Esophagus squamous epithelium (tissue), 5 donors: ENCODE results near the gene CENATAC. TPM values are rescaled to one million over a fixed set of nuclear protein-coding genes. Genes with fewer than 3 reads are reported as not detected.
"Not testable (repeated sequence)": the region's sequence is repeated elsewhere in the genome, so short reads cannot be mapped to it uniquely, and the experiment has no call there.

Source experiments
- DNase-seq: peaks from one replicate; lab custom pipeline; 2025; lab: John Stamatoyannopoulos, UW
- H3K27ac ChIP-seq, 4 donors: fragments of 200-600 bp; sonication (generic); one replicate each; pipeline ENCODE4 v1.5.1; 2016 to 2019; ENCODE audit warnings: mild to moderate bottlenecking in 1 of 4
- H3K27me3 ChIP-seq, 4 donors: fragments of 200-600 bp; sonication (generic); 1 replicate in 3 of 4; 2 replicates in 1 of 4; pipeline versions ENCODE4 v1.5.1 to v1.6.0; 2017 to 2021; ENCODE audit warnings: antibody characterized with exemption in 1 of 4
- H3K36me3 ChIP-seq, 3 donors: fragments of 200-600 bp; sonication (generic); one replicate each; pipeline ENCODE4 v1.5.1; 2016 to 2019
- H3K4me1 ChIP-seq, 3 donors: fragments of 200-600 bp; sonication (generic); one replicate each; pipeline ENCODE4 v1.5.1; 2017 to 2019
- H3K4me3 ChIP-seq, 4 donors: fragments of 200-600 bp; sonication (generic); 1 replicate in 3 of 4; 2 replicates in 1 of 4; pipeline ENCODE4 v1.5.1; 2016 to 2019; ENCODE audit warnings: mild to moderate bottlenecking in 2 of 4, moderate library complexity in 1 of 4
- H3K9me3 ChIP-seq, 3 donors: fragments of 200-600 bp; sonication (generic); one replicate each; pipeline ENCODE4 v1.5.1; 2016 to 2019
- POLR2A ChIP-seq, 4 donors: fragments of 450-650 bp; IDR thresholded peaks; one replicate each; pipeline ENCODE4 v1.6.1; 2017; ENCODE audit warnings: antibody characterized with exemption in 4 of 4, mild to moderate bottlenecking in 4 of 4, moderate library complexity in 3 of 4
- WGBS, 2 donors: methylation state at CpG; one replicate each; pipeline ENCODE4 v1.1.5; 2018; 5-methylcytosine and 5-hydroxymethylcytosine counted together
- intact Hi-C: fragments of 100-400 bp; cut with DNase I; formaldehyde crosslinking; loops from one replicate; pipeline ENCODE4 v1.15.0; 2022
- total RNA-seq, 4 donors: library from RNA; depleted of rRNA; stranded (reverse); fragments of >200 nt; gene quantifications; one replicate each; pipeline ENCODE4 v1.1.0, GENCODE V29; 2016
- TF ChIP-seq, protein P1 (sequence below), 6 experiments: fragments of 450-650 bp in 4 of 6; fragments of 200-600 bp in 2 of 6; sonication (generic) in 2 of 6; IDR thresholded peaks; one replicate each; pipeline ENCODE4 v1.5.1; 2016 to 2019; ENCODE audit warnings: antibody characterized with exemption in 6 of 6, mild to moderate bottlenecking in 4 of 6, moderate library complexity in 4 of 6
- donor health status: DM: yes; HTN: yes; CAD: no.

CENATAC gene
- total RNA-seq, 4 donors from 2014 or later: 9.2 to 58.9 (median 29.4) TPM

DNA sequence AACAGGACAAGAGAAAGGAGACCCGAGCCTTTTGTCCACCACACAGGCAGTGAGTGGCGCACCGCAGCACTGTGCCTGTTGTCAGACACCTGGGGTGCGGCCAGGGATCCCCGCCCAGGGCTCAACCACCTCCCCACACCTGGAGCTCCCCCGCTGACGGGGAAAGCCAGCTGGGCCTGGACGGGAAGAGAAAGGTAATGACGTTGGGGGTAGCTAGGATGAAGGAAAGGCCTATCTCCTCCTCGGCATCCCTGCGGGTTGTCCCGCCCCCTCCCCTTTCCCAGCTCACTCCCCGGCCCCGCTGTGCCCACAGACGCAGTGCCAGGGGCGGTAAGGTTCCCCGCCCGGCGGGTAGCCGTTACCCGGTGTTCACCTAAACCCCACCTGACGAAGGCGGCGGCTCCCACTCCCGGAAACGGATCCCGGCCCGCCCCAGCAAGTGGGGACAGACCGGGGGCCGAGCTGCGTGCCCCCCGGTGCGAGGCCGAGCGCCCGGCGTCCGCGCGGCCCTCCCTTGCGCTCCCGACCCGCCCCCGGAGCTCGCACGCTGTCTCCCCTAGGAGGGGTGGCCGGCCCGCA is 58.6 kb downstream of the CENATAC start:
- Histone ChIP-seq H3K27ac (peak overlapping the region; percentile 87 to 94 (median 93)), H3K4me1 (peaks cover 9 to 32% (median 19%) of the 10 kb centered on the region in 3 donors), H3K9me3 (no peaks in the 10 kb centered on the region), H3K36me3 (peaks cover 23 to 43% (median 26%) of the 10 kb centered on the region in 3 donors), H3K27me3 (no peaks in the 10 kb centered on the region), H3K4me3 (peak overlapping the region; percentile 61 to 99 (median 96))
- 0 to 2% methylated on average over 3 to 13 of the region's 48 CpGs for WGBS, 2 donors
- intact Hi-C loops: no loop called here
- DNase-seq: no peak
- TF ChIP-seq, protein P1, sequence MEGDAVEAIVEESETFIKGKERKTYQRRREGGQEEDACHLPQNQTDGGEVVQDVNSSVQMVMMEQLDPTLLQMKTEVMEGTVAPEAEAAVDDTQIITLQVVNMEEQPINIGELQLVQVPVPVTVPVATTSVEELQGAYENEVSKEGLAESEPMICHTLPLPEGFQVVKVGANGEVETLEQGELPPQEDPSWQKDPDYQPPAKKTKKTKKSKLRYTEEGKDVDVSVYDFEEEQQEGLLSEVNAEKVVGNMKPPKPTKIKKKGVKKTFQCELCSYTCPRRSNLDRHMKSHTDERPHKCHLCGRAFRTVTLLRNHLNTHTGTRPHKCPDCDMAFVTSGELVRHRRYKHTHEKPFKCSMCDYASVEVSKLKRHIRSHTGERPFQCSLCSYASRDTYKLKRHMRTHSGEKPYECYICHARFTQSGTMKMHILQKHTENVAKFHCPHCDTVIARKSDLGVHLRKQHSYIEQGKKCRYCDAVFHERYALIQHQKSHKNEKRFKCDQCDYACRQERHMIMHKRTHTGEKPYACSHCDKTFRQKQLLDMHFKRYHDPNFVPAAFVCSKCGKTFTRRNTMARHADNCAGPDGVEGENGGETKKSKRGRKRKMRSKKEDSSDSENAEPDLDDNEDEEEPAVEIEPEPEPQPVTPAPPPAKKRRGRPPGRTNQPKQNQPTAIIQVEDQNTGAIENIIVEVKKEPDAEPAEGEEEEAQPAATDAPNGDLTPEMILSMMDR (IDR thresholded peaks at IDR 0.05): no peak
- TF ChIP-seq POLR2A (IDR thresholded peaks at IDR 0.05): no peak

DNA sequence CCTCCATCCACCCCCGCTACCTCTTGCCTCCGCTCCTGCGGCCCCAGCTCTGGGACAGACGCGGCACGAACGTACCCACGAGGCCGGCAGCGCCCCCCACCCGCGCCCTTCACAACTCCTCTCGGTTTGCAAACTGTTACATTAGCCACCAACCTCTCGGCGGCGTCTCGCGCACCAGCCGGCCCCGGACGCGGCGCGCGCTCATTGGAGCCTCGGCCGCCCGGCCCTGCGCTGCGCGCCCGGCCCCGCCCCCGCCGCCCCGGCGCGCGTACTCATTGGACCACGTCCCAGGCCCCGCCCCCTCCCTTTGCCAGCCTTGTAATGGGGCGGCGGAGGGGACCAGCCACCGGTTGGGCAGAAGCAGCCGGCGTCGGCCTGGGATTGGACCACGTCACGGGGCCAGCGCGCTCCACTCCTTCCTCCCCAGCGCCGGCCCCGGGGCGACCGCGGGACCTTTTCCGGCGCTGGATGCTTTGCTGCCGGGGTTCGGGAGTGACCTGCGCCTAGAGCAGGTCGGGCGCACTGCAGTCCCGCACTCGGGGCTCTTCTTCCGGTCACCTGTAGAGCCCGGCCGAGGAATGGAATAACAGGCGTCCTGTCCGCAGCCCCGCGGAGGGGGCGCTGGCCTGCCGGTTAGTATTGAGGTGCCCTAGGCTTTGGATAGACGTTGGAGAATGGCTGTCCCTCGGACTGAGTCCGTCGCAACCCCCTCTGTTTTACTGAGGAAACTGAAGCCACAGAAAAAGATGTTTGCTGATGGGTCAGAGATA is 59.2 kb downstream of the CENATAC start, which contains the start of gene HYOU1:
TSS of gene HYOU1 (minus strand) at position 206 of the 770 bp plus-strand sequence. CDS start 1,045 bp downstream, outside the sequence.
- peak within 1 kb of the TSS; percentile 61 to 99 (median 96) for H3K4me3 ChIP-seq
- 0% methylated on average over 4 to 17 of the region's 79 CpGs for WGBS, 2 donors
- TF ChIP-seq POLR2A (IDR thresholded peaks at IDR 0.05): peak in 3 of 4 donors; percentile 74 to 84 (median 79)
- TF ChIP-seq, protein P1 (IDR thresholded peaks at IDR 0.05): peak in 3 of 6 experiments; percentile 12 to 31 (median 19)
- peaks cover 23 to 39% (median 26%) of the 10 kb centered on the region in 3 donors for H3K36me3 ChIP-seq
- H3K4me1 ChIP-seq: peaks cover 9 to 32% (median 19%) of the 10 kb centered on the region in 3 donors
- H3K9me3 ChIP-seq: no peaks in the 10 kb centered on the region
- DNase-seq: peak; percentile 85
- H3K27ac ChIP-seq: peak within 1 kb of the TSS; percentile 87 to 94 (median 93)
- H3K27me3 ChIP-seq: no peaks in the 10 kb centered on the region
- intact Hi-C loops: no loop called here

DNA sequence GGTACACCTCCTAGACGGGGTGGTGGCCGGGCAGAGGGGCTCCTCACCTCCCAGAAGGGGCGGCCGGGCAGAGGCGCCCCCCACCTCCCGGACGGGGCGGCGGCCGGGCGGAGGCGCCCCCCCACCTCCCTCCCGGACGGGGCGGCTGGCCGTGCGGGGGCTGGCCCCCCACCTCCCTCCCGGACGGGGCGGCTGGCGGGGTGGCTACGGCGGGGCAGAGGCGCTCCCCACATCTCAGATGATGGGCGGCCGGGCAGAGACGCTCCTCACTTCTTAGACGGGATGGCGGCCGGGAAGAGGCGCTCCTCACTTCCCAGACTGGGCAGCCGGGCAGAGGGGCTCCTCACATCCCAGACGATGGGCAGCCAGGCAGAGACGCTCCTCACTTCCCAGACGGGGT is 61.2 kb downstream of the CENATAC start:
- DNase-seq, H3K4me3 ChIP-seq, H3K9me3 ChIP-seq, H3K27ac ChIP-seq, H3K27me3 ChIP-seq, intact Hi-C loops: not testable (repeated sequence)
- H3K4me1 ChIP-seq: peaks cover 9 to 41% (median 25%) of the 10 kb centered on the region in 3 donors
- H3K36me3 ChIP-seq: peaks cover 4 to 20% (median 11%) of the 10 kb centered on the region in 3 donors
- no CpG with 5 or more reads among the region's 35 CpGs for WGBS, 2 donors

DNA sequence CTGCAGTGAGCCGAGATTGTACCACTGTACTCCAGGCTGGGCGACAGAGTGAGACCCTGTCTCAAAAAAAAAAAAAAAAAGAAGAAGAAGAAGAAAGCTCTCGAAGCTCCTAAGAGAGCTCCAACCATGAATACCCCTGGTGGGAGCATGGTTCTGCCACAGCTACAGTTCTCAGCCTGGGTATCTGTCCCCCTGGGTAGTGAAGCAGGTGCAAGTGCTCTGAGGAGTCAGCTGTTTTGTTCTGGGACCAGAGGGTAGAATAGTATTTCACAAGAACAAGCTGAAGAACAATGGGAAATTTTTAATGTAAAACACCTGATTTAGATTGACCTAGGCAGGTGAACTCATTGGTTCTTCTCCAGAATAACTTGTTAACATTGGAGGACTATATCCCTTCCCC is 63.3 kb downstream of the CENATAC start:
- H3K36me3 ChIP-seq: peaks cover 0 to 6% (median 0%) of the 10 kb centered on the region in 3 donors
- H3K27me3 ChIP-seq: no peaks in the 10 kb centered on the region
- TF ChIP-seq POLR2A (IDR thresholded peaks at IDR 0.05): no peak
- TF ChIP-seq, protein P1 (IDR thresholded peaks at IDR 0.05): no peak
- H3K27ac ChIP-seq: no peak overlapping the region
- WGBS, 2 donors: 98 to 100% methylated on average over 2 to 3 of the region's 3 CpGs
- DNase-seq: no peak
- no peaks in the 10 kb centered on the region for H3K9me3 ChIP-seq
- intact Hi-C loops: no loop called here
- H3K4me3 ChIP-seq: no peak overlapping the region
- peaks cover 2 to 34% (median 18%) of the 10 kb centered on the region in 3 donors for H3K4me1 ChIP-seq

DNA sequence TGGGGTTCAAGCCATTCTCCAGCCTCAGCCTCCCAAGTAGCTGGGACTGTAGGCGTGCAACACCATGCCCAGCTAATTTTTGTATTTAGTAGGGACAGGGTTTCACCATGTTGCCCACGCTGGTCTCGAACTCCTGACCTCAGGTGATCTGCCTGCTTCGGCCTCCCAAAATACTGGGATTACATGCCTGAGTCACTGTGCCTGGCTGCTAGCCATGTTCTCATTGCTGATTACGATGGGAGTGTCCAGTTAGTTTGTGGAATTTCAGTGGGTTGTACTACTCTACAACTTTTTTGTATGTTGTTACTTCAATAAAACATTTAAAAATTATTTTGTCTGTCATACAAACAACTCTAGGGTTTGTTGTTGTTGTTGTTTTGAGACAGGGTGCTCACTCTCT is 64.8 kb downstream of the CENATAC start:
- no peak for DNase-seq
- TF ChIP-seq POLR2A (IDR thresholded peaks at IDR 0.05): no peak
- TF ChIP-seq, protein P1 (IDR thresholded peaks at IDR 0.05): no peak
- Histone ChIP-seq H3K27ac (no peak overlapping the region), H3K36me3 (peaks cover 0 to 6% (median 0%) of the 10 kb centered on the region in 3 donors), H3K4me3 (no peak overlapping the region), H3K4me1 (peaks cover 3 to 37% (median 23%) of the 10 kb centered on the region in 3 donors), H3K27me3 (no peaks in the 10 kb centered on the region), H3K9me3 (no peaks in the 10 kb centered on the region)
- whole genome bisulfite sequencing, 2 donors: 40% methylated on average over 5 of the region's 5 CpGs
- intact Hi-C loops: no loop called here
